Mesendoderm (in vitro differentiated cells): ENCODE measurements around the gene ANKFN1.

Experiments used
- DNase-seq: peaks from one replicate; pipeline ENCODE4 v3.0.0; 2013
- H2AK5ac ChIP-seq: 2 replicates; pipeline ENCODE4 v1.6.1; 2013; ENCODE audit warnings: low read length, inconsistent platforms
- H2BK120ac ChIP-seq: 2 replicates; pipeline ENCODE4 v1.6.1; 2013; ENCODE audit warnings: low read depth, mild to moderate bottlenecking, low read length, moderate library complexity, mixed read lengths
- H2BK15ac ChIP-seq: replicated peaks from 2 replicates; pipeline ENCODE4 v1.6.1; 2013; ENCODE audit warnings: low read depth, mild to moderate bottlenecking, moderate library complexity
- H2BK5ac ChIP-seq: 2 replicates; pipeline ENCODE4 v1.6.1; 2013; ENCODE audit warnings: low read length, inconsistent platforms
- H3K18ac ChIP-seq: 2 replicates; pipeline ENCODE4 v1.6.1; 2013; ENCODE audit warnings: mild to moderate bottlenecking, low read length, mixed read lengths
- H3K23ac ChIP-seq: one replicate; pipeline ENCODE4 v1.6.1; 2013; ENCODE audit warnings: low read length
- H3K27ac ChIP-seq: 2 replicates; pipeline ENCODE4 v1.5.1; 2013; ENCODE audit warnings: low read depth, mild to moderate bottlenecking, inconsistent platforms, low read length, moderate library complexity
- H3K27me3 ChIP-seq: 2 replicates; pipeline ENCODE4 v1.6.1; 2013; ENCODE audit warnings: low read length, control low read depth, mild to moderate bottlenecking, inconsistent platforms; ENCODE audit not compliant: insufficient read depth, poor library complexity
- H3K36me3 ChIP-seq: 2 replicates; pipeline ENCODE4 v1.6.1; 2013; ENCODE audit warnings: low read length, inconsistent platforms; ENCODE audit not compliant: control insufficient read depth, insufficient read depth
- H3K4ac ChIP-seq: one replicate; pipeline ENCODE4 v1.6.1; 2013; ENCODE audit warnings: low read depth, mild to moderate bottlenecking, low read length, moderate library complexity
- H3K4me1 ChIP-seq: 2 replicates; pipeline ENCODE4 v1.6.1; 2013; ENCODE audit warnings: low read depth, low read length, inconsistent platforms; ENCODE audit not compliant: control insufficient read depth
- H3K4me2 ChIP-seq: 2 replicates; pipeline ENCODE4 v1.6.1; 2013; ENCODE audit warnings: low read length
- H3K4me3 ChIP-seq: 2 replicates; pipeline ENCODE4 v1.5.1; 2013; ENCODE audit warnings: mild to moderate bottlenecking, low read length
- H3K56ac ChIP-seq: one replicate; pipeline ENCODE4 v1.6.1; 2013; ENCODE audit warnings: low read length
- H3K79me1 ChIP-seq: 2 replicates; pipeline ENCODE4 v1.6.1; 2013; ENCODE audit warnings: low read length, inconsistent platforms
- H3K79me2 ChIP-seq: 2 replicates; pipeline ENCODE4 v1.6.1; 2013; ENCODE audit warnings: mild to moderate bottlenecking, low read length; ENCODE audit not compliant: control insufficient read depth, insufficient read depth
- H3K9ac ChIP-seq: 2 replicates; pipeline ENCODE4 v1.6.1; 2013; ENCODE audit warnings: low read length, inconsistent platforms
- H4K5ac ChIP-seq: one replicate; pipeline ENCODE4 v1.6.1; 2013; ENCODE audit warnings: low read length
- H4K8ac ChIP-seq: one replicate; pipeline ENCODE4 v1.6.1; 2013; ENCODE audit warnings: low read depth, mild to moderate bottlenecking, control low read depth, low read length, moderate library complexity
- WGBS: extraction: QIAGEN DNeasy Blood & Tissue Kit; methylation state at CpG from one replicate; pipeline ENCODE4 v1.1.7; 2013; ENCODE audit warnings: low lambda C conversion rate, missing lambda C conversion rate; ENCODE audit not compliant: insufficient coverage; ENCODE audit errors: extremely low coverage; 5-methylcytosine and 5-hydroxymethylcytosine counted together

The ANKFN1 gene

DNA sequence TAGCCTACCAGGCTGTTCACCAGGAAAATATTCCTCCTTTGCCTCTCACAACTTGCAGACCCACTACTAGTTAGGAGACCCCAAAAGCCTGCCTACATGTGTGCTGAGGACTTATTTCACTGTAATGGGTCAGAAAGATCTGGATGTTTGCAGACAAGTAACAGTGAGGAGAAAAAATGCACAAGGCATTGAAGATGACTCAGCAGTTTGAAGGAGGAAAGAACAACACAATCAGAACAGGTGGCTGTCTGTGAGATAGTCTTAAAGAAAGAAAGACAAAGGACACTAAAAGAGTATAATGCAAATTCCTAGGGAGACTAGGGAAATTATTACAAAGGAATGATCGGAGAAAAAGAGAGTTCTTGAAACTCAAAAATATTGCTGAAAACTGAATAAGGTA lies 69.0 kb downstream of the ANKFN1 start:
- Histone ChIP-seq H3K56ac (no peak overlapping the region), H2BK15ac (no peak overlapping the region), H4K8ac (no peak overlapping the region), H3K4me2 (no peak overlapping the region), H3K23ac (no peak overlapping the region), H3K4me1 (no peaks in the 10 kb centered on the region), H3K36me3 (no peaks in the 10 kb centered on the region), H3K27me3 (no peaks in the 10 kb centered on the region), H2BK120ac (no peak overlapping the region), H3K9ac (no peak overlapping the region), H3K18ac (peak overlapping the region; percentile 86), H3K79me1 (no peaks in the 10 kb centered on the region), H2BK5ac (no peak overlapping the region), H3K27ac (no peak overlapping the region), H4K5ac (no peak overlapping the region), H3K4me3 (no peak overlapping the region), H3K79me2 (no peaks in the 10 kb centered on the region), H2AK5ac (no peak overlapping the region), H3K4ac (no peak overlapping the region)
- DNase-seq: peak; percentile 8
- WGBS: no CpG with 5 or more reads among the region's 1 CpG

DNA sequence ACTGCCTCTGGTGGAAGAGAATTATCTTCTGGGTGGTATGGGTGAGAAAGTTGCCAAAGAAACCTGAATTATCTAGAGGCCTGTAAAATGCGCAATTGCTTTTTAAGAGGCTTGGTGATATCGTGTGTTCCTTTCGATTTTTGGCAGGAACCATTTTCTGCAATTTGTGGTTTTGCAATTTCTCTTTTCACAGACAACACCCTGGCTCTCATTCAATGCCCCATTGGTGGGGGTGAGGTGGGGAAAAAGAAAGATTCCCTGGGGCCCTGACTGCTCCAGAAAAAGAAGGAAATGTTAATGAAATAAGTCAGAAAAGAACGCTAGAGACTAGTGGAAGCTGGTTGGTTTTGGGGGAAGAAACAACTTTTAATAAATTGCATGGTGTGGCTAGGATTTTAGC lies 77.4 kb downstream of the ANKFN1 start:
- no CpG with 5 or more reads among the region's 4 CpGs for WGBS
- no peak overlapping the region for H2BK120ac ChIP-seq
- H3K79me1 ChIP-seq: no peaks in the 10 kb centered on the region
- no peak overlapping the region for H2BK15ac ChIP-seq
- no peak overlapping the region for H3K4me2 ChIP-seq
- H3K27me3 ChIP-seq: no peaks in the 10 kb centered on the region
- DNase-seq: no peak
- no peaks in the 10 kb centered on the region for H3K4me1 ChIP-seq
- no peak overlapping the region for H4K8ac ChIP-seq
- H2AK5ac ChIP-seq: no peak overlapping the region
- H3K79me2 ChIP-seq: no peaks in the 10 kb centered on the region
- no peak overlapping the region for H4K5ac ChIP-seq
- no peak overlapping the region for H3K23ac ChIP-seq
- H3K9ac ChIP-seq: no peak overlapping the region
- H3K56ac ChIP-seq: no peak overlapping the region
- H3K4me3 ChIP-seq: no peak overlapping the region
- H3K18ac ChIP-seq: no peak overlapping the region
- no peak overlapping the region for H3K27ac ChIP-seq
- H3K36me3 ChIP-seq: no peaks in the 10 kb centered on the region
- H2BK5ac ChIP-seq: no peak overlapping the region
- no peak overlapping the region for H3K4ac ChIP-seq

DNA sequence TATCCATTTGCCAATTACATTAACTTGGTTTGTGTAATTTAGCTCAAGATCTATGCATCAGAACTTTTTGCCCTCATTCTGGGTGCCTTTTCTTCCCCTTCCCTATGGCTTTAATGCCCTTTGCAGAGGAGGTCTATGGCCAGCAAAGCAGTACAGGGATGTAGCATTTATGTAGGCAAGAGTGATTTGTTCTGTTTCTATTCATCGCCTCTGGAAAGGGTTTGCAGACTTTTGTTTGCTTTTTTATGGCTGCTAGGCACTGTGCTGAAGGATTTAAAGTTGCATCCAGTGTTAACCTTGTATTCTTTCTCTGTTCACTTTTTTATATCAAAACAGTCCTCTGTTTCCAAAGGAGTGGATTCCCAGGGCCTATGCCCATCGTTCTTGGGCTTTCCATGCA lies 78.0 kb downstream of the ANKFN1 start:
- no CpG with 5 or more reads among the region's 2 CpGs for WGBS
- H2BK120ac ChIP-seq: no peak overlapping the region
- H4K5ac ChIP-seq: no peak overlapping the region
- H3K27me3 ChIP-seq: no peaks in the 10 kb centered on the region
- no peak overlapping the region for H3K23ac ChIP-seq
- no peak for DNase-seq
- no peak overlapping the region for H3K18ac ChIP-seq
- no peak overlapping the region for H3K9ac ChIP-seq
- no peak overlapping the region for H3K4ac ChIP-seq
- H3K4me2 ChIP-seq: no peak overlapping the region
- no peak overlapping the region for H2BK5ac ChIP-seq
- H3K79me2 ChIP-seq: no peaks in the 10 kb centered on the region
- H3K4me3 ChIP-seq: no peak overlapping the region
- H2AK5ac ChIP-seq: no peak overlapping the region
- no peaks in the 10 kb centered on the region for H3K36me3 ChIP-seq
- H3K4me1 ChIP-seq: no peaks in the 10 kb centered on the region
- H3K27ac ChIP-seq: no peak overlapping the region
- H4K8ac ChIP-seq: no peak overlapping the region
- H2BK15ac ChIP-seq: no peak overlapping the region
- H3K79me1 ChIP-seq: no peaks in the 10 kb centered on the region
- no peak overlapping the region for H3K56ac ChIP-seq

DNA sequence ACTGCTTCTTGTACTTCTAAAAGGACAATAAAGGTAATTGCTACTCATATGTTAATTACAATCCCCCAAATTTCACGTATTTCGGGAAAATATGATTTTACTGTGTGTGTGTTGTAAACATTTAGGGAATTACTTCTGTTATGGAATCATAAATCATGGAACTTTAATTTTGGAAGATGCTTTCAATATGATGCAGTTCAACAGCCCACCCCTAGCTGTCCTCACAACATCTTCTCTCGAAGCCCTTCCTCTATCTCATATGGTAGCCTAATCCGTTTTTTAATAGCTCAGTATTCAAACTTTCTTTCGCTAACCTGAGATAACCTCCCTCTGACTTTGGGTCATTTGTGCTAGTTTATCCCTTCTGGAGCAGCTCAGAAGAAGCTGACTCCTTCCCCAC lies 78.4 kb downstream of the ANKFN1 start:
- H3K27ac ChIP-seq: no peak overlapping the region
- H3K4me3 ChIP-seq: no peak overlapping the region
- no peak for DNase-seq
- H3K27me3 ChIP-seq: no peaks in the 10 kb centered on the region
- no peaks in the 10 kb centered on the region for H3K36me3 ChIP-seq
- no peak overlapping the region for H3K23ac ChIP-seq
- H3K79me2 ChIP-seq: no peaks in the 10 kb centered on the region
- H3K56ac ChIP-seq: no peak overlapping the region
- H3K4me1 ChIP-seq: no peaks in the 10 kb centered on the region
- no peak overlapping the region for H4K5ac ChIP-seq
- H4K8ac ChIP-seq: no peak overlapping the region
- H3K4me2 ChIP-seq: no peak overlapping the region
- H2BK5ac ChIP-seq: no peak overlapping the region
- H2BK120ac ChIP-seq: no peak overlapping the region
- H3K4ac ChIP-seq: no peak overlapping the region
- no peak overlapping the region for H3K18ac ChIP-seq
- WGBS: no CpG with 5 or more reads among the region's 5 CpGs
- H3K79me1 ChIP-seq: no peaks in the 10 kb centered on the region
- H2AK5ac ChIP-seq: no peak overlapping the region
- H3K9ac ChIP-seq: no peak overlapping the region
- no peak overlapping the region for H2BK15ac ChIP-seq

- no peak overlapping the region for H2BK120ac ChIP-seq
- H3K18ac ChIP-seq: no peak overlapping the region
- H2BK5ac ChIP-seq: no peak overlapping the region
- no CpG with 5 or more reads among the region's 2 CpGs for WGBS
- no peak overlapping the region for H3K4ac ChIP-seq
- no peak overlapping the region for H4K5ac ChIP-seq
- H2AK5ac ChIP-seq: no peak overlapping the region
- no peak overlapping the region for H3K27ac ChIP-seq
- no peak overlapping the region for H3K9ac ChIP-seq
- H3K27me3 ChIP-seq: no peaks in the 10 kb centered on the region
- H3K4me2 ChIP-seq: no peak overlapping the region
- DNase-seq: peak; percentile 34
- no peak overlapping the region for H3K23ac ChIP-seq
- no peak overlapping the region for H4K8ac ChIP-seq
- no peaks in the 10 kb centered on the region for H3K36me3 ChIP-seq
- no peaks in the 10 kb centered on the region for H3K79me2 ChIP-seq
- H3K79me1 ChIP-seq: no peaks in the 10 kb centered on the region
- no peak overlapping the region for H2BK15ac ChIP-seq
- H3K4me3 ChIP-seq: no peak overlapping the region
- no peaks in the 10 kb centered on the region for H3K4me1 ChIP-seq
- no peak overlapping the region for H3K56ac ChIP-seq
Observed at GRCh38 chr17:56244268-56244890, 91.1 kb downstream of the ANKFN1 start.

DNA sequence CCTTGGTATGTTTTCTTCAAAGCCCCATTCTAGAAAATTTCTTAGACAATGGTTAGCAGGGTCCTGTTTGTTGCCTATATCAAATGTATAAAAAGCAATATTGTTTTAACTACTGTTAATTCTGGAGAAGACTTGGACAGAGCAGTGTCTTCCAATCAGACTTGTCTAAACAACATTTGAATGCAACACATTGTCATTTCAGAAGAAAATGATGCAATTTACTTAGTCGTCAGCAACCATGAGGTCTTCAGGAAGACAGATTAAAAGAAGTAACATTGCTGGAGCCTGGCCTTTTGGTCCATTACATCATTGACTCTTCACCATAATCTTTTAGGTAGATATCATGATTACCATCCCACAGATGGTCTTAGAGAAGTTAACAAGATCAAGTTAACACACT lies 94.5 kb downstream of the ANKFN1 start:
- no peak overlapping the region for H3K4me2 ChIP-seq
- WGBS: no CpG with 5 or more reads among the region's 1 CpG
- H4K8ac ChIP-seq: no peak overlapping the region
- no peak overlapping the region for H3K4me3 ChIP-seq
- no peaks in the 10 kb centered on the region for H3K36me3 ChIP-seq
- H3K23ac ChIP-seq: no peak overlapping the region
- no peak overlapping the region for H2BK120ac ChIP-seq
- no peak overlapping the region for H3K9ac ChIP-seq
- no peaks in the 10 kb centered on the region for H3K79me2 ChIP-seq
- H2AK5ac ChIP-seq: no peak overlapping the region
- no peak overlapping the region for H3K56ac ChIP-seq
- H3K4me1 ChIP-seq: no peaks in the 10 kb centered on the region
- H3K4ac ChIP-seq: no peak overlapping the region
- no peak overlapping the region for H2BK15ac ChIP-seq
- H3K27me3 ChIP-seq: no peaks in the 10 kb centered on the region
- DNase-seq: no peak
- no peak overlapping the region for H3K18ac ChIP-seq
- no peak overlapping the region for H2BK5ac ChIP-seq
- H4K5ac ChIP-seq: no peak overlapping the region
- H3K79me1 ChIP-seq: no peaks in the 10 kb centered on the region
- no peak overlapping the region for H3K27ac ChIP-seq
